ENCODE data around the gene TBC1D16.

Gene TBC1D16

GRCh38 chr17:79915850-79916430 is 119.7 kb downstream of the TBC1D16 start:
- Mint-ChIP-seq H3K4me1 (peaks cover 11% of the 10 kb centered on the region), H3K27me3 (peaks cover 19% of the 10 kb centered on the region), H3K4me3 (no peak overlapping the region), H3K36me3 (no peaks in the 10 kb centered on the region), H3K9me3 (no peaks in the 10 kb centered on the region), H3K27ac (no peak overlapping the region)
- ATAC-seq (ENCODE audit: low read depth) (peak; percentile 29), DNase-seq (ENCODE audit: low spot score in 2 of 2) (no peak)

DNA sequence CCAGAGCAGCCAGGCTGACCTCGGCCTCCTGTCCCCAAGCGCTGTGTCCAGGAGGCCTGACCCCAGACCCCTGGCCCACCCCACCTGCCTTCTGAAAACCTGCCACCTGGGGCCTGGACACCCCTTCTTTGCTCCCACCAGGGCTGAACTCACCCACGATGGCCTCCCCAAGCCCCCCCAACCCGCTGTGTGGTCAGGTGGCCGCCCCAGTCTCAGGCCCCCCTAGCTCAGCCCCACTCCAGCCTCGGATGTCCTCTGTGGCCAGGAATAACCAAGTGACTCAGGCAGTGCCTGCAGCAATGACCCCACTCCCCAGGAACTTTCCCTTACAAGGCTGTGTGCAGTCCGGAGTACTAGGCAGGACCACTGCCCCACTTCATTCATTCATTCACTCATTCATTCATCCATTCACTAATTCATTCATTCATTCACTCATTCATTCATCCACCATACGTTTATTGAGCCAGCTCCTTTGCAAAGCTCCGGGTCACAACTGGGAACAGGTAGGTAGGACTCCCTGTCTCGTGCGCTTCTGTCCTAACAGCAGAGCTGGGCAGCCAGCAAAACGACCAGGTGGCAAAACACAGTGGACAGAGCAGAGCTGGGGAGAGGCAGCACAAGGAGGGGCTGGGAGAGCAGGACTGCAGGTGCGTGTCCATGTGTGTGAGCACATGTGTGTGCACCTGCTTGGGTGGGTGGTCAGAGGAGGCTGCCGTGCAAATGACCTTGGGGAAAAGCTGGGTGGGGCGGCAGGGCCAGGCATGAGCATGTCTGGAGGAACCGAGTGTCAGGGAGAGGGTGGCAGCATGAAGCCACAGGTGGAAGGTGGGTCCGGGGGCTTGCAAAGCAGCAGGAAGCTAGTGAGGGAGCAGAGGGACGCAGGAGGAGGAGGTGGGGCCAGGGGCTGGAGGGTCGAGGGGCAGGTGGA is 120.6 kb downstream of the TBC1D16 start:
- Mint-ChIP-seq H3K27ac (no peak overlapping the region), H3K4me1 (peaks cover 11% of the 10 kb centered on the region), H3K4me3 (no peak overlapping the region), H3K36me3 (no peaks in the 10 kb centered on the region), H3K9me3 (no peaks in the 10 kb centered on the region), H3K27me3 (peaks cover 19% of the 10 kb centered on the region)
- DNase-seq (ENCODE audit: low spot score in 2 of 2) (no peak), ATAC-seq (ENCODE audit: low read depth) (no peak)

GRCh38 chr17:79913896-79914812 is 121.5 kb downstream of the TBC1D16 start:
- no peaks in the 10 kb centered on the region for H3K9me3 Mint-ChIP-seq
- DNase-seq (ENCODE audit: low spot score in 2 of 2) (no peak), ATAC-seq (ENCODE audit: low read depth) (no peak)
- no peaks in the 10 kb centered on the region for H3K36me3 Mint-ChIP-seq
- peaks cover 11% of the 10 kb centered on the region for H3K4me1 Mint-ChIP-seq
- peaks cover 19% of the 10 kb centered on the region for H3K27me3 Mint-ChIP-seq
- H3K4me3 Mint-ChIP-seq, result no peak overlapping the region
- H3K27ac Mint-ChIP-seq, result no peak overlapping the region

DNA sequence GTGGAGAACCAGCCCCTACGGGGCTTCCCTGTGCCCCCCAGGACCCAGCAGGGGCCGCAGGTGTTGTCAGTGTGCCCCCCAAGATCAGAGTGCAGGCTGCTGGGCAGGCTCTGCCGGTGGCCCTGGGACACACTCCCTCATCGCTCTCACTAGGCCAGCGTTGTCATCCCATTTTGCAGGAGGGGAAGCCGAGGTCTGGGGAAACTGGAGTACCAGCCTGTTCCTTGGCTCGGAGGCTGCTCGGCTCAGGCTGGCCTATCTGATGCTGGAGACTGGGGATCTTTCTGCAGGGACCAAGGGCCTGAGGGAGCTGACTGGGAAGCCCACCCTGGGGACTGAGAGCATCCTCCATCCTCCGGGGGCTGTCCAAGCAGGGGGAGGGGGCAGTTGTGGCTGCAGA is 122.2 kb downstream of the TBC1D16 start:
- Mint-ChIP-seq H3K27ac (no peak overlapping the region), H3K27me3 (peaks cover 18% of the 10 kb centered on the region), H3K4me3 (no peak overlapping the region), H3K4me1 (peaks cover 11% of the 10 kb centered on the region), H3K9me3 (no peaks in the 10 kb centered on the region), H3K36me3 (no peaks in the 10 kb centered on the region)
- DNase-seq (ENCODE audit: low spot score in 2 of 2) (no peak), ATAC-seq (ENCODE audit: low read depth) (no peak)

GRCh38 chr17:79912552-79913330 is 122.9 kb downstream of the TBC1D16 start:
- peaks cover 9% of the 10 kb centered on the region for H3K4me1 Mint-ChIP-seq

GRCh38 chr17:79911430-79912399 is 124.0 kb downstream of the TBC1D16 start:
- Mint-ChIP-seq H3K27ac (no peak overlapping the region), H3K9me3 (no peaks in the 10 kb centered on the region), H3K4me3 (no peak overlapping the region), H3K4me1 (peaks cover 9% of the 10 kb centered on the region), H3K27me3 (peaks cover 14% of the 10 kb centered on the region), H3K36me3 (no peaks in the 10 kb centered on the region)
- ATAC-seq (ENCODE audit: low read depth) (no peak), DNase-seq (ENCODE audit: low spot score in 2 of 2) (no peak)

More at GRCh38 chr17:79912552-79913330, 122.9 kb downstream of the TBC1D16 start:
- no peaks in the 10 kb centered on the region for H3K36me3 Mint-ChIP-seq
- H3K27ac Mint-ChIP-seq, result no peak overlapping the region
- H3K4me3 Mint-ChIP-seq, result no peak overlapping the region
- ATAC-seq (ENCODE audit: low read depth) (no peak), DNase-seq (ENCODE audit: low spot score in 2 of 2) (no peak)
- H3K9me3 Mint-ChIP-seq, result no peaks in the 10 kb centered on the region
- peaks cover 14% of the 10 kb centered on the region for H3K27me3 Mint-ChIP-seq

DNA sequence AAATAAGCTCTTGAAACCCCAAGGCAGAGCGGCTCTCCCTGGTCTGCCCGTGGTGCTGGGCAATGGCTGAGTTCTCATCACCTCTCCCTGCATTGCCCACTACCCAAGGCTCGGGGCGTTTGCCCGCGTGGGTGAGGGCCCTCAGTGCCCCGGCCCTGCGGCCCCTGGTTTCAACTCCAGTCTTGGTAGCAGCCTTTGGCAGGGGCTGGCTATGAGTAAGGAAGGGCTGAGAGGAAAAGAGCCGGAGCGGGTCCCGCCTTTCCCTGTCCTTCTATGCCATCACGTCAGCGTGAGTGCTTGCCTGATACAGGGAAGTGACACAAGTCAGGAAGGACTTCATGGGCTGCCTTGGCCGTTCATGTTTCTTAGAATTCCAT is 124.7 kb downstream of the TBC1D16 start:
- peaks cover 7% of the 10 kb centered on the region for H3K4me1 Mint-ChIP-seq
- no peak overlapping the region for H3K27ac Mint-ChIP-seq
- ATAC-seq (ENCODE audit: low read depth) (no peak), DNase-seq (ENCODE audit: low spot score in 2 of 2) (no peak)
- H3K27me3 Mint-ChIP-seq, result peaks cover 13% of the 10 kb centered on the region
- no peak overlapping the region for H3K4me3 Mint-ChIP-seq
- no peaks in the 10 kb centered on the region for H3K36me3 Mint-ChIP-seq
- no peaks in the 10 kb centered on the region for H3K9me3 Mint-ChIP-seq

GRCh38 chr17:79909121-79909520 is 126.6 kb downstream of the TBC1D16 start:
- Mint-ChIP-seq H3K36me3 (no peaks in the 10 kb centered on the region), H3K27ac (no peak overlapping the region), H3K9me3 (no peaks in the 10 kb centered on the region), H3K4me3 (no peak overlapping the region), H3K4me1 (no peaks in the 10 kb centered on the region), H3K27me3 (peaks cover 8% of the 10 kb centered on the region)
- ATAC-seq (ENCODE audit: low read depth) (no peak), DNase-seq (ENCODE audit: low spot score in 2 of 2) (no peak)

DNA sequence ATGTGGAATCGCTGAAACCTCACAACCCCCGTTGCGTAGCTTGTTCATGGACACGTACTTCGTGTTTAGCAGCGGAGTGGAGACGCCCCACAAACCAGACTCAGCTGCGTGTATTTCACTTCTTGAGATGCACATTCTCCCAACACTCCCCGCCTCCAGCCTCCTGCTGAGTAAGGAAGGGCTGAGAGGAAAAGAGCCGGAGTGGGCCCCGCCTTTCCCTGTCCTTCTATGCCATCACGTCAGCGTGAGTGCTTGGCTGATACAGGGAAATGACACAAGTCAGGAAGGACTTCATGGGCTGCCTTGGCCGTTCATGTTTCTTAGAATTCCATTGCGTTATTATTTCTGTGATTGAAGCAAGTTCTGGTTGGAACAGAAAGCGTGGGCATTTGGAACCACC is 127.8 kb downstream of the TBC1D16 start:
- no peak for ATAC-seq (ENCODE audit: low read depth)
- no peak overlapping the region for H3K4me3 Mint-ChIP-seq
- H3K27me3 Mint-ChIP-seq, result peaks cover 11% of the 10 kb centered on the region
- no peak for DNase-seq (ENCODE audit: low spot score in 2 of 2)
- H3K27ac Mint-ChIP-seq, result no peak overlapping the region
- H3K4me1 Mint-ChIP-seq, result no peaks in the 10 kb centered on the region
- H3K36me3 Mint-ChIP-seq, result no peaks in the 10 kb centered on the region
- no peaks in the 10 kb centered on the region for H3K9me3 Mint-ChIP-seq

DNA sequence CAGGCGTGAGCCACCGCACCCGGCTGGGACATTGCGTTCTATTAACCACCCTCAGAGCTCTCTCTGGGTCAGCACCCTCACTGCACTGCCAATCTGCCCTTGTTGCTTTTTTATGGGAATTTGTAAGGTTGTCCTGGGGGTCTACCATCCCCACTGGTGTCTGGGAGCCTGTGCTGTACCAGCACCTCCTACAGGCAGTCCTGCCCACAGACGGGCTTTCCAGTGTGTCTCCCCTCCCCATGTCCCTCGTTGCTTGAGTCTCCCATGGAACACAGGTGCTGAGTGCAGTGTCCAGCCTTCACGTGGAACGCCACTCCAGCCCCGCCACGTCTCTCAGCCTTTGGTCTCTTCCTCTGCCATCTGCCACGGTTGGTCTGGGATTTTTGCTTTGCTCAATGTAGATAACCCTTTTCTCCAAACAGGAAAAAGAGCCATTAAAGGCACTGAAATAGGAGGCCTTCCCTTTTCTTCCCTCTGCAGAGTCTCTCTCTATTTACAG is 128.4 kb downstream of the TBC1D16 start:
- no peak overlapping the region for H3K27ac Mint-ChIP-seq
- H3K4me1 Mint-ChIP-seq, result no peaks in the 10 kb centered on the region

DNA sequence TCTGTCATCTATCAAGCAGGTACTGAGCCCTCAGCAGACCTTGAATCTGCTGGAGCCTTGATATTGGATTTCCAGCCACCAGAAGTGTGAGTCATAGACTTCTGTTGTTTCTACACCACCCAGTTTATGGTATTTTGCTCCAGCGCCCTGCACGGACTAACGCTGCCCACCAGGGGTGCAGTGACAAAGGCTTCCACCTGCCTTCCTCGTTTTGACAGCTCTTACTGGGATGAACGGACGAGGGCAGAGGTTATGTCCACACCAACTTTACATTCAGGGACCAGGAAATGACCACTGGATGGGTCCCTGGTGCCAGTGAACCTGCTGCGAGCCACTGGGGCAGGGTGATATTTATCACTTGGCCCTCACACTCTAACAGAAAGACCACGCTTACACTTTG is 129.8 kb downstream of the TBC1D16 start:
- no peaks in the 10 kb centered on the region for H3K4me1 Mint-ChIP-seq
- no peak overlapping the region for H3K4me3 Mint-ChIP-seq
- peaks cover 16% of the 10 kb centered on the region for H3K27me3 Mint-ChIP-seq
- no peak overlapping the region for H3K27ac Mint-ChIP-seq
- no peaks in the 10 kb centered on the region for H3K9me3 Mint-ChIP-seq
- no peaks in the 10 kb centered on the region for H3K36me3 Mint-ChIP-seq
- ATAC-seq (ENCODE audit: low read depth) (no peak), DNase-seq (ENCODE audit: low spot score in 2 of 2) (no peak)

More for the DNA sequence above, 128.4 kb downstream of the TBC1D16 start:
- ATAC-seq (ENCODE audit: low read depth) (no peak), DNase-seq (ENCODE audit: low spot score in 2 of 2) (no peak)
- H3K36me3 Mint-ChIP-seq, result no peaks in the 10 kb centered on the region
- peaks cover 12% of the 10 kb centered on the region for H3K27me3 Mint-ChIP-seq
- H3K4me3 Mint-ChIP-seq, result no peak overlapping the region
- H3K9me3 Mint-ChIP-seq, result no peaks in the 10 kb centered on the region

DNA sequence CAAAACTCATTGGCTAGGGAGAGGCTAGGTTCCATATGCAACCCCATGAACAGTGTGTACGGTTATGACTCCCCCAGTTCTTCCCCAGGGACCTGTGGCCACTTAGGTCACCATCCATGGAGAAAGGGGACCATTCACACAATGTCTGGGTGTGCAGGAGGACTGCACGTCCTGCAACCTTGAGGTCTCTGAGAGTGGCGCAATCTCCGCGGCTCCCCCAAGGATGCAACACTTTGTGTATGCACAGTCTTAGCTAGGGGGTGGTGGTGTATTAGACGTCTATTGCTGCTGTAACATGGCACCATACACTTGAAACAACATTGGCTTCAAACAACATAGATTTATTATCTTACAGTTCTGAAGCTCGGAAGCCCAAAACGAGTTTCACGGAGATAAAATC is 130.8 kb downstream of the TBC1D16 start:
- ATAC-seq (ENCODE audit: low read depth), result no peak
- Mint-ChIP-seq H3K36me3 (no peaks in the 10 kb centered on the region), H3K4me3 (no peak overlapping the region), H3K4me1 (no peaks in the 10 kb centered on the region), H3K27ac (no peak overlapping the region), H3K9me3 (no peaks in the 10 kb centered on the region), H3K27me3 (peaks cover 17% of the 10 kb centered on the region)
- DNase-seq (ENCODE audit: low spot score in 2 of 2), result no peak
